ENCODE results near the gene OPN1LW. TPM values are rescaled to one million over a fixed set of nuclear protein-coding genes. Genes with fewer than 3 reads are reported as not detected.
"Not testable (repeated sequence)": the region's sequence is repeated elsewhere in the genome, so short reads cannot be mapped to it uniquely, and the experiment has no call there.

Gene OPN1LW
- not detected in 2 replicates for total RNA-seq

GRCh38 chrX:154144010-154144409, at the start of gene OPN1LW:
TSS of gene OPN1LW (plus strand) at chrX:154144243. CDS start at chrX:154144284, 41 bp downstream.
- intact Hi-C loops (cut with micrococcal nuclease) = not testable (repeated sequence)

DNA sequence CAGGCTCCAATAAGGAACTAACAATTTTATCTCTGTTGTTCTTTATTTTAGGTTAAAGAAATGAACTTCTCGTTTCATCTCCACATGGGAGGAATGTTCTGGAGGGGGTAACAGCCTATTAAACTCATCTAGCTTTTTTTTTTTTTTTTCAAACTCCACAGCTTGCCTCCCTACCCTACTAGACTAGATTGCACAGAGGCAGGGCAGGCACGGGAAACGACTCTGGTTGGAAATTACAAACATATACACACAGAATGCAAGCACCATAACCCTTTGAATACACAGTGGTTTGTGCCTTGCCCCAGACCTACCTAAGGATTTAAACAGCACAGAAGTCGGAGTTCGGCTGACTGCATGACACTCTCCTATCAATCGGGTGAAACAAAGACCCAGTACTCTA, 49.2 kb upstream of the OPN1LW start:
- intact Hi-C loops (cut with micrococcal nuclease) = loop anchor here (10.0 kb wide), 1 partner anchor 110 kb away; no protein-coding TSS in a partner anchor

DNA sequence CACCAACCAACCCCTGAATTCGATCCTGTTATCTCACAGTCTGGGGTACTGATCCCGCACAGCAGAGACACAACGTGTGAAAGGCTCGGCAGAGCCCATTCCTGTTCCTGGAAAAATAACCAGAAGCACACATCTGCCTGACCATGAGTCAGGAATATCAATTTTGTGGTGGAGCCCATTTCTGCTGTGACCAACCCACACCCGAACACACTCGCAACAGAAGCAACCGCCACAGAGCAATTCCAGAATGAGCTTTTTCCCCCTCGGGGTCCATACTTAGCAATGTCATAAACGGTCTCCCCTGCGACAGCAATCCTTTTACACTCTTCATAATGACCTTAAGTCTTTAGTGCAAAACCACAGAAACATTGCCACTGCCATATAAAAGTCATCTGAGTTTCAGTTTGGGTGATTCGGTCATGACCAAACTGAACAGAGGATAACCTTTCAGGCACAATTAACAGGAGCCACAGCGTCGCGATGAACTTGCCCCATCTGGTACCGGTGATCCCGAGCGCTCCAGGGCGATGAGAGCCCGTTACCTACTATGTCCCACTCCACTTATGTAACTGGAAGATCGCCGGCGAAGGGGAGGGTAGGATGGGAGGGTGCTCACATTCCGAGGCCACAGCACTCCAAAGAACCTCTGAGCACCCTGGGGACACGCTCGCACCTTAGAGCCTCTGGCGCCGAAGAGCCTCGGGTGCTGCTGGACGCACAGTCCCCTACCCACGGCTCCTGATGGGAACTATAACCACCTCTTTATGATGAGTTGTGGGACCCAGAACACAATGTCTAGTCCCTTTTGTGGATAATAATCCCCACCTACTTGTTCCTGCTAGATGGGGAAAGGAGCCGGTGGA, 47.7 kb upstream of the OPN1LW start:
- intact Hi-C loops (cut with micrococcal nuclease) = loop anchor here (2.0 to 10.0 kb wide), 2 partner anchors 40 to 112 kb away; no protein-coding TSS in a partner anchor

- intact Hi-C loops (cut with micrococcal nuclease) = loop anchor here (2.0 to 10.0 kb wide), 2 partner anchors 40 to 112 kb away; no protein-coding TSS in a partner anchor
Measured at GRCh38 chrX:154097003-154097588, 46.9 kb upstream of the OPN1LW start.

- intact Hi-C loops (cut with micrococcal nuclease) = loop anchor here (2.0 to 10.0 kb wide), 2 partner anchors 39 to 113 kb away; no protein-coding TSS in a partner anchor
Measured at GRCh38 chrX:154097589-154098541, 46.2 kb upstream of the OPN1LW start, which contains the start of gene MECP2. TSS of gene MECP2 (minus strand) at chrX:154097717.

DNA sequence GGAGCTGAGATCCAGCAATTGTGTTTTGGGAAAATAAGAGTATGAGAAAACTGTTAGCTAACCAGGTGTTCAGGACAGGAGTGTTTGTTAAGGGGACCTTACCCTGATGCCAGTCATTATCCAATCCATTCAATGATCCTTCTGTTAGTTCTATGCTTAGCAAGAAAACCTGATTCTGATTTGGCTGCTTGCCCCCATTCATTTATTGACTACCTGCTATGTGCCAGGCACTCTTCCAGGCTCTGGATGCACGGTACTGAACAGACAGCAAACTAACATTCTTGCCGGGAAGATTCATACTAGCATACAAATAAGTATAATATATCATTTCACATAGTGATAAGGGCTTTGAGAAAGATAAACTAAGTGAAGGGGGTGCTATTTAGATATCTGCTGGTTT, 45.5 kb upstream of the OPN1LW start:
- intact Hi-C loops (cut with micrococcal nuclease) = loop anchor here (10.0 kb wide), 1 partner anchor 114 kb away; no protein-coding TSS in a partner anchor

- intact Hi-C loops (cut with micrococcal nuclease) = no loop called here
Measured at GRCh38 chrX:154113729-154114128, 30.3 kb upstream of the OPN1LW start.

GRCh38 chrX:154114652-154115051, 29.4 kb upstream of the OPN1LW start:
- intact Hi-C loops (cut with micrococcal nuclease) = no loop called here

- intact Hi-C loops (cut with micrococcal nuclease) = no loop called here
Measured at GRCh38 chrX:154115071-154115470, 29.0 kb upstream of the OPN1LW start.

GRCh38 chrX:154115750-154116149, 28.3 kb upstream of the OPN1LW start:
- intact Hi-C loops (cut with micrococcal nuclease) = no loop called here

GRCh38 chrX:154116426-154117211, 27.4 kb upstream of the OPN1LW start:
- intact Hi-C loops (cut with micrococcal nuclease) = no loop called here

DNA sequence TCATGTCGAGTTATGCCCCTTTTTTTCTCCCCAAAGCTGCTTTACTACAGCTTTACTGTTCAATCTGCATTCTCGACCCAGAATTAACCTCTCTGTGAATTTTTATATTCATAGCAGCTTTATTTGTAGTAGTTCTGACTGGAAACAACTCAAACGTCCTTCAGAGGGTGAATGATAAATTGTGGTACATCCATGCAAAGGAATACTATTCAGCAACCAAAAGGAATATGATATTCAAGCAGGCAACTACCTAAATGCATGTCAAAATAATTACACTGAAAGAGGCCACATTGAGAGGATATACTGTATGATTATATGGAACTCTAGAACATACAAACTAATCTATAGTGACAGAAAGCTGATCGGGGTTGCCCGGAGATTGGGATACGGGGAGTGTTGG, 26.5 kb upstream of the OPN1LW start:
- intact Hi-C loops (cut with micrococcal nuclease) = no loop called here

GRCh38 chrX:154120567-154120966, 23.5 kb upstream of the OPN1LW start:
- intact Hi-C loops (cut with micrococcal nuclease) = no loop called here

GRCh38 chrX:154121207-154121606, 22.8 kb upstream of the OPN1LW start:
- intact Hi-C loops (cut with micrococcal nuclease) = no loop called here

DNA sequence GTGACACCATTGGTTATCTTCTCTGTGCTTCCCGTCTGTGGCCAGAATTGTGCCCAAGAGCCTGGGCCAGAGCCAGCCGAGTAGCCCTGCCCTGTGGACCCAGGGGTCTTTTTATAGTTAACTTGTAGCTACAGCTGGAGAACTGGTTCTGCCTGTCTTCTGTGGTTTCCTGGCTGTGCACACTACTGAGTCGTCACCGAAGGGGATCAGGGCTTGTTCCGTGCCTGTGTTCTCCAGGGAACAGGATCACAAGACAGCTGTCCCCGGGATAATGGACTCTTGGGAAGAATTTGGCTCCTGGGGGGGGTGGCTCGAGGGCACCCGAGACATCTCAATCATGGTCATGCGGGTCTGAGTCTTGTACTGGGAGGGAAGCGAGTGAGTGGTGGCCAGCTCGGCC, 22.1 kb upstream of the OPN1LW start:
- intact Hi-C loops (cut with micrococcal nuclease) = no loop called here

DNA sequence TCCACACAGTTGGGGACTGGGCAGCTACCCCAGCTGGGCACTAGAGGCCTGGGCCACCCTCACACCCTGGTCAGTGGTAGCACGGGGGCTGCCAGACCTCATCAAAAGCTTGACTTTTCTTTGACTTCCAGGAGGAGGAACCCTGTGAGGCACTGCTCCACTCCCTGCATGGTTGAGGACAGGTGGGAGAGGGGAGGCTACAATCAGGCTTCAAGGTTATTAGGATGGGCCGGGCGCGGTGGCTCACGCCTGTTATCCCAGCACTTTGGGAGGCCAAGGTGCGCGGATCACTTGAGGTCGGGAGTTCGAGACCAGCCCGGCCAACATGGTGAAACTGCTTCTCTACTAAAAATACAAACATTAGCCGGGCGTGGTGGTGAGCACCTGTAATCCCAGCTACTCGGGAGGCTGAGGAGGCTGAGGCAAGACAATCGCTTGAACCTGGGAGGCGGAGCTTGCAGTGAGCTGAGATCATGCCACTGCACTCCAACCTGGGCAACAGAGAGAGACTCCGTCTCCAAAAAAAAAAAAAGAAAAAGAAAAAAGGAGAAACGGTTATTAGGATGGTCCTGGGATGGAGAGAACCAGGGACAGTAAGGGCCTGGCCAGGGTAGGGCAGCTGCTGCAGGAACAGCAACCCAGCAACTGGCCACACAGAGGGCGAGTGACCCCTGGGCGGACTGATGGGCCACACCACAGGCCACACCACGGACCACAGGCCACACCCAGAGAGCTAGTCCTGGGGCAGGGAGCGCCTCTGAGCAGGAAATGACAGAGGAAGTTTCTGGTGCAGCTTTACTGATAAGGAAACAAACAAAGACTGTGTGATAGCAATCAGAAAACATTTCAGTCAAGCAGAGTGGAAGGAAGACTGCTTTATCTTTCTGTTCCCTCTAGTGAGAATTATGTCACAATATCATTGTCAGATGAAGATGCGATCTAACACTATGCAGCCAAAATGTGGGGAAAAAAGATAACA, 20.5 kb upstream of the OPN1LW start:
- intact Hi-C loops (cut with micrococcal nuclease) = no loop called here

GRCh38 chrX:154125391-154126040, 18.5 kb upstream of the OPN1LW start:
- intact Hi-C loops (cut with micrococcal nuclease) = no loop called here

DNA sequence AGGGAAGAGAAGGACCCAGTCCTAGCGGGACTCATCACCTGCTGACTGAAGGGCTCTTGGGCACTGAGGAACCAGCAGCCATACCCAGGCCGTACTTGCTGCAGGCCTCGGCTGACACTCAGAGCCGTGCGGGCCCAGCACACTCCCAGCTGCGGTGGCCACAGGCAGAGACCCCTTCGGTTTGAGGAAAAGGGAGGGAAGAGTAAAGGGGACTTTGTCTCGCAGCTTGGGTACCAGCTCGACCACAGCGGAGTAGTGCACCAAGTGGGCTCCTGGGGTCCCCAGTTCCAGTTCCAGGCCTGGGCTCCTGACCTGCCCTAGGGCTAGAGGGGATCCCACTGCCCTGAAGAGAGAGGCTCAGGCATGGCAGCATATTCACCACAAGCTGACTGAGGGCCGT, 17.9 kb upstream of the OPN1LW start:
- intact Hi-C loops (cut with micrococcal nuclease) = no loop called here

GRCh38 chrX:154131955-154132354, 12.1 kb upstream of the OPN1LW start:
- intact Hi-C loops (cut with micrococcal nuclease) = no loop called here

All from T-helper 2 cell treated with Interferon-gamma antibody and Interleukin-4, amounts not matched to agents 100 ng/mL and 5 ng/mL, for 36 hours (primary cell).